Measurements from ENCODE around the gene MEX3D. TPM values are rescaled to one million over a fixed set of nuclear protein-coding genes. Genes with fewer than 3 reads are reported as not detected.
"Not testable (repeated sequence)": the region's sequence is repeated elsewhere in the genome, so short reads cannot be mapped to it uniquely, and the experiment has no call there.

Gene MEX3D
- total RNA-seq, 4 donors from 2014 or later = 20.8 to 100 (median 27.8) TPM

DNA sequence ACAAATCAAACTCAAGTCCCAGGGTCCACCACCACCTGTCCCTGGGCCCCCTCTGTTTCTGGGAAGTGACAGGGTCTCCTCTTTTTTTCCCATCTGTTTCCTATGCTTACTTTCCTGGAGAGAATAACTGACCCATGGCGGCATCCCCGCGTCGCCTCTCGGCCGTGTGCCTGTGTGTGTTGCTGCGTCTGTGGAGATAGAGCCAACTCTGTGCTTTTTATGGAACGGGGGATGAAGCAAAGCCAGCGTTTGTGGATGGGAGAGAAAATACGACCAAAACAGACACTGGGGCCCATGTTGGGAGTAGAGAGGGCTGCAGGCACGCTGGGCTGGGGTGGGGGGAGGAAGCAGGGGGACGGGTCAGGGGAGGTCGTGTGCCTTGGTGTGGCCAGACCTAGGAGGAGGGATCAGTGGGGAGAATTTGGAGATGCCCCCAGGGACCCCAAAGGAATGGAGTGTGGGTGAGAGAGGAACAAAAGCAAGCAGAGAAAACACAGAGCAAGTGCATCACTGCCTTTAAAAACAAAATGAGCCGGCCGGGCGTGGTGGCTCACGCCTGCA is 27.7 kb downstream of the MEX3D start:
- H3K9me3 ChIP-seq = no peaks in the 10 kb centered on the region
- peaks cover 7% of the 10 kb centered on the region for H3K27me3 ChIP-seq
- peak overlapping the region in 2 of 4 donors; percentile 45 to 66 for H3K27ac ChIP-seq
- TF ChIP-seq POLR2AphosphoS5 (IDR thresholded peaks at IDR 0.05) (peak in 1 of 3 donors; percentile 6), POLR2A (IDR thresholded peaks at IDR 0.05) (no peak), EP300 (IDR thresholded peaks at IDR 0.05; ENCODE audit: low read depth) (no peak)
- no peaks in the 10 kb centered on the region for H3K36me3 ChIP-seq
- intact Hi-C loops (cut with DNase I; ENCODE audit: low total_unique reads) (loop anchor here (10.0 kb wide), 1 partner anchor 224 kb away; no protein-coding TSS in a partner anchor), in situ Hi-C loops (cut with MboI; ENCODE audit: low pct_ligation_motif_present in 1 of 4, low pct_unique_long_range_greater_than_20kb in 1 of 4, low sequenced_read_pairs in 3 of 4) (loop anchor here (10.0 to 25.0 kb wide), 4 partner anchors 134 to 272 kb away; partner anchors contain the start of gene ATP8B3 (in 1 of the 4))
- peaks cover 0 to 3% (median 1%) of the 10 kb centered on the region in 4 donors for H3K4me1 ChIP-seq
- no peak overlapping the region for H3K4me3 ChIP-seq
- DNase-seq = no peak
- 46% methylated on average over 17 of the region's 17 CpGs; no CpG with 5 or more reads in 1 of the 2 donors for WGBS, 2 donors (ENCODE audit: low coverage in 1 of 2)

DNA sequence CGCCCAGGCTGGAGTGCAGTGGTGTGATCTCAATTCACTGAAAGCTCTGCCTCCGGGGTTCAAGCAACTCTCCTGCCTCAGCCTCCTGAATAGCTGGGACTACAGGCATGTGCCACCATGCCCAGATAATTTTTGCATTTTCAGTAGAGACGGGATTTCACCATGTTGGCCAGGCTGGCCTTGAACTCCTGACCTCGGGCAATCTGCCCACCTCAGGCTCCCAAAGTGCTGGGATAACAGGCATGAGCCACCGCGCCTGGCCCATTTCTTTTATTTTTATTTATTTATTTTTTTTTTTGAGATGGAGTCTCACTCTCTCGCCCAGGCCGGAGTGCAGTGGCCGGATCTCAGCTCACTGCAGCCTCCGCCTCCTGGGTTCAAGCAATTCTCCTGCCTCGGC is 28.4 kb downstream of the MEX3D start:
- intact Hi-C loops (cut with DNase I; ENCODE audit: low total_unique reads) = loop anchor here (10.0 kb wide), 1 partner anchor 225 kb away; no protein-coding TSS in a partner anchor
- in situ Hi-C loops (cut with MboI; ENCODE audit: low pct_ligation_motif_present in 1 of 4, low pct_unique_long_range_greater_than_20kb in 1 of 4, low sequenced_read_pairs in 3 of 4) = loop anchor here (10.0 to 25.0 kb wide), 4 partner anchors 135 to 273 kb away; partner anchors contain the start of gene ATP8B3 (in 1 of the 4)
- H3K27me3 ChIP-seq = not testable (repeated sequence)

DNA sequence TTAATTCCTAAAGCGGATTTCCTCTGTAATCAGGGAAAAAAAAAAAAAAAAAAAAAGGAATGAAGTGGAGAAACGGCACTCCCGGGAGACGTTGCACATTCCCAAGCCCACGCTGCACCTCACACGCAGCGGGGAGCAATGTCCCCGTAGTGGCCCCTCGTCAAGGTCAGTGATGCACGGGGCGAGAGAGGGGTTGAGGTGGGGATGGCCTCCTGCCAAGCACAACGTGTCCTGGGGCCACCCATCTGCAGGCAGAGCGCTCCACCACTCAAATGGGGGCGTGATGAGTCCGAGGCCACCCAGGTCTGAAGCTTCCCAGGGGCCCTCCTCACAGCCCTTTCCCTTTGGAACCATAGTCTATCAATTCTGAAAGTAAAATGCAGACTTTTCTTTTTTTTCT is 29.1 kb downstream of the MEX3D start:
- 33 to 40% methylated on average over 1 to 15 of the region's 15 CpGs for WGBS, 2 donors (ENCODE audit: low coverage in 1 of 2)
- H3K9me3 ChIP-seq = no peaks in the 10 kb centered on the region
- peaks cover 5% of the 10 kb centered on the region for H3K27me3 ChIP-seq
- no peaks in the 10 kb centered on the region for H3K36me3 ChIP-seq
- no peak overlapping the region for H3K27ac ChIP-seq
- intact Hi-C loops (cut with DNase I; ENCODE audit: low total_unique reads) = no loop called here
- DNase-seq = no peak
- H3K4me3 ChIP-seq = no peak overlapping the region
- peaks cover 0 to 3% (median 1%) of the 10 kb centered on the region in 4 donors for H3K4me1 ChIP-seq
- in situ Hi-C loops (cut with MboI; ENCODE audit: low pct_ligation_motif_present in 1 of 4, low pct_unique_long_range_greater_than_20kb in 1 of 4, low sequenced_read_pairs in 3 of 4) = loop anchor here (25.0 kb wide), 3 partner anchors 148 to 273 kb away; partner anchors contain the start of gene ATP8B3 (in 1 of the 4)
- TF ChIP-seq EP300 (IDR thresholded peaks at IDR 0.05; ENCODE audit: low read depth) (no peak), POLR2AphosphoS5 (IDR thresholded peaks at IDR 0.05) (no peak), POLR2A (IDR thresholded peaks at IDR 0.05) (no peak), CTCF (IDR thresholded peaks at IDR 0.05) (no peak)

More for the DNA sequence above, 28.4 kb downstream of the MEX3D start:
- not testable (repeated sequence) for H3K36me3 ChIP-seq, H3K4me3 ChIP-seq, DNase-seq, H3K4me1 ChIP-seq, H3K9me3 ChIP-seq
- WGBS, 2 donors (ENCODE audit: low coverage in 1 of 2) = 82 to 86% methylated on average over 6 to 10 of the region's 11 CpGs
- peak overlapping the region in 2 of 4 donors; percentile 45 to 66 for H3K27ac ChIP-seq

DNA sequence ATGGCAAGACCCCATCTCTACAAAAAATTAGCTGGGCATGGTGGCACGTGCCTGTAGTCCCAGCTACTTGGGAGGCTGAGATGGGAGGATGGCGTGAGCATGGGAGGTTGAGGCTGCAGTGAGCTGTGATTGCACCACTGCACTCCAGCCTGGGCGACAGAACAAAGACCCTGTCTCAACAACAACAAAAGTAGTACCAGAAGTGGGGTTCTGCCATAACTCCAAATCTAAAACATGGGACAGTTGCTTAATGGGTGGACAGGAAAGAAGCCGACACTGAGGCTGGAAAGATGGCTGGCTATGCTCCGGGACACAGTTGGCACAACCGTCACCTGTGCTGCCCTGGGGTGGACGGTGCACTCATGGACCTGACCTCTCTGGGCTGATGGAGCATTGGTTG is 32.4 kb downstream of the MEX3D start:
- H3K27ac ChIP-seq; H3K9me3 ChIP-seq; H3K4me1 ChIP-seq; H3K36me3 ChIP-seq; H3K4me3 ChIP-seq; intact Hi-C loops (cut with DNase I; ENCODE audit: low total_unique reads); DNase-seq: not testable (repeated sequence)
- in situ Hi-C loops (cut with MboI; ENCODE audit: low pct_ligation_motif_present in 1 of 4, low pct_unique_long_range_greater_than_20kb in 1 of 4, low sequenced_read_pairs in 3 of 4) = loop anchor here (25.0 kb wide), 3 partner anchors 152 to 277 kb away; partner anchors contain the start of gene ATP8B3 (in 1 of the 4)
- peaks cover 12% of the 10 kb centered on the region for H3K27me3 ChIP-seq
- WGBS, 2 donors (ENCODE audit: low coverage in 1 of 2) = 94 to 100% methylated on average over 1 to 7 of the region's 7 CpGs

- in situ Hi-C loops (cut with MboI; ENCODE audit: low pct_ligation_motif_present in 1 of 4, low pct_unique_long_range_greater_than_20kb in 1 of 4, low sequenced_read_pairs in 3 of 4) = loop anchor here (25.0 kb wide), 3 partner anchors 152 to 277 kb away; partner anchors contain the start of gene ATP8B3 (in 1 of the 4)
- intact Hi-C loops (cut with DNase I; ENCODE audit: low total_unique reads) = no loop called here
Measured at GRCh38 chr19:1534972-1535371, 33.2 kb downstream of the MEX3D start.

More at GRCh38 chr19:1534972-1535371, 33.2 kb downstream of the MEX3D start:
- WGBS, 2 donors (ENCODE audit: low coverage in 1 of 2) = 91% methylated on average over 11 of the region's 14 CpGs; no CpG with 5 or more reads in 1 of the 2 donors
- H3K4me1 ChIP-seq = peaks cover 0 to 3% (median 0%) of the 10 kb centered on the region in 4 donors
- no peaks in the 10 kb centered on the region for H3K9me3 ChIP-seq
- H3K27me3 ChIP-seq = peaks cover 12% of the 10 kb centered on the region
- no peak for DNase-seq
- TF ChIP-seq POLR2A (IDR thresholded peaks at IDR 0.05) (no peak), EP300 (IDR thresholded peaks at IDR 0.05; ENCODE audit: low read depth) (no peak), POLR2AphosphoS5 (IDR thresholded peaks at IDR 0.05) (no peak), CTCF (IDR thresholded peaks at IDR 0.05) (no peak)
- no peaks in the 10 kb centered on the region for H3K36me3 ChIP-seq
- no peak overlapping the region for H3K27ac ChIP-seq
- H3K4me3 ChIP-seq = no peak overlapping the region
